ENCODE results near the gene NSD1. TPM values are rescaled to one million over a fixed set of nuclear protein-coding genes. Genes with fewer than 3 reads are reported as not detected.

Gene NSD1
- total RNA-seq, 2 donors from 2014 or later, result 89.8 to 114 TPM

GRCh38 chr5:177225798-177226197 lies 92.2 kb downstream of the NSD1 start:
- Mint-ChIP-seq H3K27ac (no peak overlapping the region), H3K27me3 (ENCODE audit: low read depth) (no peaks in the 10 kb centered on the region), H3K36me3 (ENCODE audit: insufficient read depth in 2 of 2) (peaks cover 4 to 19% of the 10 kb centered on the region in 2 donors), H3K4me1 (ENCODE audit: low read depth) (peaks cover 25% of the 10 kb centered on the region), H3K4me3 (no peak overlapping the region), H3K9me3 (no peaks in the 10 kb centered on the region)
- DNase-seq (no peak), ATAC-seq (replicated peaks in 1 of 2) (no peak)

DNA sequence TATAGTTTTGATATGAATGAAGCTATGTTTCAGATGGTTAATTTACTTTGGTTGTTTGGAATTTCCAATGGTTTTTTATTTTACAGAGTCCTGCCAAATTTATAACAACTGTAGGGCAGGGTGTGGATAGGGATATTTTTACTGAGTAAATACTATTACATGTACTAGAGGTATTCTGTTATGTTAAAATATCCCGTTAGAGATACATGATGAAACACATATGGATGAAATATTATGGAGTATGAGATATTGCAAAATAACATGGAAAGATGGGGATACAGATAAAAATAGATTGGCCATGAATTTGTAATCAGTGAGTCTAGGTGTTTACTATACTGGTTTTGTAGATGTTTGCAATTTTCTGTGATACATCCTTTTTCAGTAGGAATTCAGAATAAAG lies 93.3 kb downstream of the NSD1 start:
- no peak for DNase-seq
- H3K36me3 Mint-ChIP-seq (ENCODE audit: insufficient read depth in 2 of 2), result peaks cover 4 to 17% of the 10 kb centered on the region in 2 donors
- H3K4me1 Mint-ChIP-seq (ENCODE audit: low read depth), result peaks cover 22% of the 10 kb centered on the region
- H3K9me3 Mint-ChIP-seq, result no peaks in the 10 kb centered on the region
- H3K27ac Mint-ChIP-seq, result no peak overlapping the region
- no peak overlapping the region for H3K4me3 Mint-ChIP-seq
- ATAC-seq (replicated peaks in 1 of 2), result no peak
- H3K27me3 Mint-ChIP-seq (ENCODE audit: low read depth), result no peaks in the 10 kb centered on the region

- H3K4me1 Mint-ChIP-seq (ENCODE audit: low read depth), result peaks cover 21% of the 10 kb centered on the region
Measured at GRCh38 chr5:177228751-177229150, 95.2 kb downstream of the NSD1 start.

GRCh38 chr5:177230660-177231059 lies 97.1 kb downstream of the NSD1 start:
- ATAC-seq (replicated peaks in 1 of 2), result no peak
- no peak for DNase-seq
- Mint-ChIP-seq H3K27me3 (ENCODE audit: low read depth) (no peaks in the 10 kb centered on the region), H3K27ac (no peak overlapping the region), H3K4me3 (no peak overlapping the region), H3K4me1 (ENCODE audit: low read depth) (peaks cover 17% of the 10 kb centered on the region), H3K9me3 (no peaks in the 10 kb centered on the region), H3K36me3 (ENCODE audit: insufficient read depth in 2 of 2) (peaks cover 3 to 9% of the 10 kb centered on the region in 2 donors)

More at GRCh38 chr5:177228751-177229150, 95.2 kb downstream of the NSD1 start:
- Mint-ChIP-seq H3K36me3 (ENCODE audit: insufficient read depth in 2 of 2) (peaks cover 4 to 15% of the 10 kb centered on the region in 2 donors), H3K27ac (no peak overlapping the region), H3K9me3 (no peaks in the 10 kb centered on the region), H3K27me3 (ENCODE audit: low read depth) (no peaks in the 10 kb centered on the region), H3K4me3 (no peak overlapping the region)
- no peak for DNase-seq
- ATAC-seq (replicated peaks in 1 of 2), result no peak

DNA sequence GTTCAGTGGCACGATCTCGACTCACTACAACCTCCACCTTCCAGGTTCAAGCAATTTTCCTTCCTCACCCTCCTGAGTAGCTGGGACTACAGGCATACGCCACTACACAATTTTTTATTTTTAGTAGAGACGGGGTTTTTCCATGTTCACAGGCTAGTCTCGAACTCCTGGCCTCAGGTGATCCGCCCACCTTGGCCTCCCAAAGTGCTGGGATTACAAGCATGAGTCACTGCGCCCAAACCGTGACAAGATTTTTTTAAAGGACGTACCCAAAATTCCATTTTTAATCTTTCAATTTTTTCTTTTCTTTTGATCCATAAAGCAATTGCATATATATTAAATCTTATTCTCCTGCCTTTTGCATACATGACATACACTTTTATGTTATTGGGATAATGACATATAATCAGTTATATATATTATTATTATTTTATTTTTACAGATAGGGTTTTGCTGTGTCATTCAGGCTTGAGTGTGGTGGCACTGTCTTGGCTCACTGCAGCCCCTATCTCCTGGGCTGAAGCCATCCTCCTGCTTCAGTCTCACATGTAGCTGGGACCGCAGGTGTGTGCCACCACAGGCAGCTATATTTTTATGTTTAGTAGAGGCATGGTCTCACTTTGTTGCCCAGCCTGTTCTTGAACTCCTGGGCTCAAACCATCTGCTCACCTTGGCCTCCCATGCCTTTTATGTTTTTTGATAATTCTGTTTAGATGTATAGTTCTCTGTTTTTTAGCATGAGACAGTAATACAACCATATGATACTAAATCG lies 98.1 kb downstream of the NSD1 start:
- DNase-seq, result no peak
- no peak for ATAC-seq (replicated peaks in 1 of 2)
- Mint-ChIP-seq H3K27ac (no peak overlapping the region), H3K36me3 (ENCODE audit: insufficient read depth in 2 of 2) (peaks cover 5 to 13% of the 10 kb centered on the region in 2 donors), H3K27me3 (ENCODE audit: low read depth) (no peaks in the 10 kb centered on the region), H3K4me3 (no peak overlapping the region), H3K4me1 (ENCODE audit: low read depth) (peaks cover 17% of the 10 kb centered on the region), H3K9me3 (no peaks in the 10 kb centered on the region)

- DNase-seq (no peak), ATAC-seq (replicated peaks in 1 of 2) (no peak)
- no peaks in the 10 kb centered on the region for H3K9me3 Mint-ChIP-seq
- H3K4me3 Mint-ChIP-seq, result no peak overlapping the region
- peaks cover 5 to 14% of the 10 kb centered on the region in 2 donors for H3K36me3 Mint-ChIP-seq (ENCODE audit: insufficient read depth in 2 of 2)
- no peaks in the 10 kb centered on the region for H3K27me3 Mint-ChIP-seq (ENCODE audit: low read depth)
- H3K4me1 Mint-ChIP-seq (ENCODE audit: low read depth), result peaks cover 17% of the 10 kb centered on the region
- H3K27ac Mint-ChIP-seq, result peak overlapping the region; percentile 29
Measured at GRCh38 chr5:177232358-177232757, 98.8 kb downstream of the NSD1 start.

GRCh38 chr5:177232761-177233160 lies 99.2 kb downstream of the NSD1 start:
- DNase-seq (no peak), ATAC-seq (replicated peaks in 1 of 2) (peak in 1 of 2 donors; percentile 32)
- no peaks in the 10 kb centered on the region for H3K9me3 Mint-ChIP-seq
- H3K4me1 Mint-ChIP-seq (ENCODE audit: low read depth), result peaks cover 17% of the 10 kb centered on the region
- no peak overlapping the region for H3K4me3 Mint-ChIP-seq
- H3K27me3 Mint-ChIP-seq (ENCODE audit: low read depth), result no peaks in the 10 kb centered on the region
- H3K27ac Mint-ChIP-seq, result peak overlapping the region; percentile 29
- peaks cover 5 to 15% of the 10 kb centered on the region in 2 donors for H3K36me3 Mint-ChIP-seq (ENCODE audit: insufficient read depth in 2 of 2)

- Mint-ChIP-seq H3K4me3 (no peak overlapping the region), H3K9me3 (no peaks in the 10 kb centered on the region), H3K27ac (no peak overlapping the region), H3K36me3 (ENCODE audit: insufficient read depth in 2 of 2) (peaks cover 5 to 20% of the 10 kb centered on the region in 2 donors), H3K27me3 (ENCODE audit: low read depth) (no peaks in the 10 kb centered on the region), H3K4me1 (ENCODE audit: low read depth) (peaks cover 17% of the 10 kb centered on the region)
- ATAC-seq (replicated peaks in 1 of 2) (no peak), DNase-seq (no peak)
Measured at GRCh38 chr5:177233206-177233605, 99.6 kb downstream of the NSD1 start.

DNA sequence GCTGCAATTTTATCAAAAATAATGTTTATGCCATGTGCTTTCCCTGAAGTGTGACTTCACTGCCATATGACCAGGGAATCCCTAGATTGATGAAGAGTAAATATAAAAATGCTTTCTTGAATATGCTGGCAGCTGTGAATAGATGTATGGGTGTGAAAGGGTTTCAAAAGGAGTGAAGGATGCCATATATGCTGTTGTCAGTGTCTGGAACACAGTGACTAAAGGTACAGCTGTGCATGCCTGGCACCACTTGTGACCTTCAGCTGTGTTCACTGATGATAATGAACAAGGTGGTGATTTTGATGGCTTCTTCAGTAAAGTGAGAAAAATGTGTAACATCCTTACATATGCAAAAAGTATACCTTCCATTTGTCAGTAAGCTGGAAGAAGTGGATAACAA lies 100.2 kb downstream of the NSD1 start:
- ATAC-seq (replicated peaks in 1 of 2) (no peak), DNase-seq (no peak)
- Mint-ChIP-seq H3K9me3 (no peaks in the 10 kb centered on the region), H3K36me3 (ENCODE audit: insufficient read depth in 2 of 2) (peaks cover 5 to 24% of the 10 kb centered on the region in 2 donors), H3K27me3 (ENCODE audit: low read depth) (no peaks in the 10 kb centered on the region), H3K4me3 (no peak overlapping the region), H3K27ac (peak overlapping the region; percentile 44), H3K4me1 (ENCODE audit: low read depth) (peaks cover 17% of the 10 kb centered on the region)

DNA sequence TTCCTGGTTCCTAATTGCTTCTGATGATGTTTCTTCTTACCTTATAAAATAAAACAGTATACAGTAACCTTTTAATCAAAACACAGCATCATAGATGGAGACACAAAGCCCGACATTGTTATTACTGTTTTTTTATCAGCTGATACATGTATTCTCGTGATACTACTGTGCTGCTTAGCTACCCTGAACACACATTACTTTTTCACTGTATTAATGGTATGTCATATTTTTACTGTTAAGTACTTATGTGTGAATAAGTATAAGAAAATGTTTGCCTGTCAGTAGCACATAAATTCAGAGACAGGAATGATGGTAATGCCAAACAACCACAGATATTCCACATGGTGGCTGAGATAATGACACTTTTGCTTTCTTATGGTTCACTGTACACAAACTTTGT lies 101.3 kb downstream of the NSD1 start:
- Mint-ChIP-seq H3K4me3 (no peak overlapping the region), H3K4me1 (ENCODE audit: low read depth) (peaks cover 17% of the 10 kb centered on the region), H3K27ac (no peak overlapping the region), H3K27me3 (ENCODE audit: low read depth) (no peaks in the 10 kb centered on the region), H3K36me3 (ENCODE audit: insufficient read depth in 2 of 2) (peaks cover 5 to 26% of the 10 kb centered on the region in 2 donors), H3K9me3 (no peaks in the 10 kb centered on the region)
- DNase-seq, result no peak
- no peak for ATAC-seq (replicated peaks in 1 of 2)

- Mint-ChIP-seq H3K27me3 (ENCODE audit: low read depth) (no peaks in the 10 kb centered on the region), H3K9me3 (no peaks in the 10 kb centered on the region), H3K27ac (peak overlapping the region; percentile 51), H3K36me3 (ENCODE audit: insufficient read depth in 2 of 2) (peaks cover 4 to 26% of the 10 kb centered on the region in 2 donors), H3K4me1 (ENCODE audit: low read depth) (no peaks in the 10 kb centered on the region), H3K4me3 (no peak overlapping the region)
- ATAC-seq (replicated peaks in 1 of 2), result peak in 1 of 2 donors; percentile 35
- no peak for DNase-seq
Measured at GRCh38 chr5:177241768-177242167, 108.2 kb downstream of the NSD1 start.

GRCh38 chr5:177242304-177242703 lies 108.7 kb downstream of the NSD1 start:
- Mint-ChIP-seq H3K36me3 (ENCODE audit: insufficient read depth in 2 of 2) (peaks cover 4 to 27% of the 10 kb centered on the region in 2 donors), H3K9me3 (no peaks in the 10 kb centered on the region), H3K4me3 (no peak overlapping the region), H3K27ac (no peak overlapping the region), H3K27me3 (ENCODE audit: low read depth) (no peaks in the 10 kb centered on the region), H3K4me1 (ENCODE audit: low read depth) (no peaks in the 10 kb centered on the region)
- no peak for DNase-seq
- no peak for ATAC-seq (replicated peaks in 1 of 2)

DNA sequence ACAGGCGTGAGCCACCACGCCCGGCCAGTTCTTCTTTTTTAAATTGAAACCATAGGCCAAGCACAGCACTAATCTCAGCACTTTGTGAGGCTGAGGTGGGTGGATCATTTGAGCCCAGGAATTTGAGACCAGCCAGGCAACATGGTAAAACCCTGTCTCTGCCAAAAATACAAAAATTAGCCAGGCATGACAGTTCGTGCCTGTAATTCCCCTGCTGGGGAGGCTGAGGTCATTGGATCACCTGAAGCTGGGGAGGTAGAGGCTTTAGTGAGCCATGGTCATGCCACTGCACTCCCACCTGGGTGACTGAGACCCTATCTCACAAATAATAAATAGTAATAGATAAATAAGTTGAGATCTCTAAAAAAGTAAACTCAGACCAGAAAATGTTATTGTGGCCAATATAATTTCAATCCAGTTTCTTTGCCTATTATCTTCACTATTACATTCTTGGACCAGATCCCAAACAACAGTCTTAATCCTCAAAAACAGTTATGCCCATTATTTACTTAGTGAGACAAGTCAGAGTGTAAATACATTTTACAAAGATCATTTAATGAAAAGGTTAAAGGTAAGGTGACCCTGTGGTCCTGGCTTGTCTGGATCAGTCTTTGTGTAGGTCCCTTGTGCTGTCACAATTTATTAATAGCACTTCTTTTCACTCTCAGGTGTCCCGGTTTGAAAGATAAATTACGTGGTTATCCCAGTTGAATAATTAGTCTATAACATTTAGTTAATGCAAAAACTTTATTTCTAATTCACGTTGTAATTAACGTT lies 116.4 kb downstream of the NSD1 start:
- no peak for ATAC-seq (replicated peaks in 1 of 2)
- Mint-ChIP-seq H3K36me3 (ENCODE audit: insufficient read depth in 2 of 2) (peaks cover 2 to 36% of the 10 kb centered on the region in 2 donors), H3K27ac (peak overlapping the region; percentile 42)

More for the DNA sequence above, 116.4 kb downstream of the NSD1 start:
- no peaks in the 10 kb centered on the region for H3K27me3 Mint-ChIP-seq (ENCODE audit: low read depth)
- no peak overlapping the region for H3K4me3 Mint-ChIP-seq
- H3K9me3 Mint-ChIP-seq, result no peaks in the 10 kb centered on the region
- H3K4me1 Mint-ChIP-seq (ENCODE audit: low read depth), result no peaks in the 10 kb centered on the region
- no peak for DNase-seq
